Ascending aorta (tissue), 2 donors: ENCODE measurements around the gene ACTR5. TPM values are rescaled to one million over a fixed set of nuclear protein-coding genes. Genes with fewer than 3 reads are reported as not detected.
"Not testable (repeated sequence)": the region's sequence is repeated elsewhere in the genome, so short reads cannot be mapped to it uniquely, and the experiment has no call there.

ENCODE experiments used
- DNase-seq, 2 donors: peaks; one replicate each; pipeline ENCODE4 v3.0.0-alpha.2; 2019; ENCODE audit warnings: low spot score in 2 of 2
- H3K27ac ChIP-seq, 2 donors: fragments of 200-600 bp; sonication (generic); one replicate each; pipeline ENCODE4 v1.5.1; 2016 to 2017; ENCODE audit warnings: mild to moderate bottlenecking in 1 of 2
- H3K27me3 ChIP-seq: fragments of 200-600 bp; sonication (generic); one replicate; pipeline ENCODE4 v1.5.1; 2017
- H3K36me3 ChIP-seq, 2 donors: fragments of 200-600 bp; sonication (generic); one replicate each; pipeline ENCODE4 v1.5.1; 2016
- H3K4me1 ChIP-seq, 2 donors: fragments of 200-600 bp; sonication (generic); one replicate each; pipeline ENCODE4 v1.5.1; 2016 to 2017; ENCODE audit warnings: mild to moderate bottlenecking in 1 of 2
- H3K4me3 ChIP-seq, 2 donors: fragments of 200-600 bp; sonication (generic); one replicate each; pipeline ENCODE4 v1.5.1; 2016 to 2017; ENCODE audit warnings: mild to moderate bottlenecking in 1 of 2
- H3K9me3 ChIP-seq, 2 donors: fragments of 200-600 bp; sonication (generic); one replicate each; pipeline ENCODE4 v1.5.1; 2016
- CTCF ChIP-seq, 3 experiments: fragments of 200-600 bp in 2 of 3; fragments of 450-650 bp in 1 of 3; sonication (generic) in 2 of 3; IDR thresholded peaks; one replicate each; pipeline ENCODE4 v1.5.1; 2016 to 2019; ENCODE audit warnings: antibody characterized with exemption in 3 of 3, mild to moderate bottlenecking in 1 of 3, moderate library complexity in 1 of 3
- intact Hi-C: fragments of 100-400 bp; cut with DNase I; formaldehyde crosslinking; loops from one replicate; pipeline ENCODE4 v1.15.1; 2023
- total RNA-seq: library from RNA; depleted of rRNA; stranded (reverse); fragments of >200 nt; gene quantifications from one replicate; pipeline ENCODE4 v1.1.0, GENCODE V29; 2016

ACTR5 gene
- total RNA-seq, 1 donor from 2014 or later, result 5.9 TPM

GRCh38 chr20:38787870-38788269, 39.6 kb downstream of the ACTR5 start:
- H3K4me3 ChIP-seq, result no peak overlapping the region
- intact Hi-C loops, result no loop called here
- no peak for DNase-seq
- no peaks in the 10 kb centered on the region for H3K9me3 ChIP-seq
- no peak overlapping the region for H3K27ac ChIP-seq
- H3K36me3 ChIP-seq, result no peaks in the 10 kb centered on the region
- H3K4me1 ChIP-seq, result no peaks in the 10 kb centered on the region
- TF ChIP-seq CTCF (IDR thresholded peaks at IDR 0.05), result no peak
- no peaks in the 10 kb centered on the region for H3K27me3 ChIP-seq

GRCh38 chr20:38789503-38790199, 41.4 kb downstream of the ACTR5 start:
- intact Hi-C loops, result loop anchor here (5.0 kb wide), 1 partner anchor 142 kb away; no protein-coding TSS in a partner anchor
- no peak for TF ChIP-seq CTCF (IDR thresholded peaks at IDR 0.05)
- H3K4me1 ChIP-seq, result no peaks in the 10 kb centered on the region
- H3K27me3 ChIP-seq, result no peaks in the 10 kb centered on the region
- H3K27ac ChIP-seq, result no peak overlapping the region
- no peaks in the 10 kb centered on the region for H3K36me3 ChIP-seq
- H3K4me3 ChIP-seq, result no peak overlapping the region
- no peaks in the 10 kb centered on the region for H3K9me3 ChIP-seq
- no peak for DNase-seq

GRCh38 chr20:38790200-38791053, 42.2 kb downstream of the ACTR5 start:
- no peak for DNase-seq
- Histone ChIP-seq H3K27me3 (no peaks in the 10 kb centered on the region), H3K27ac (no peak overlapping the region), H3K4me3 (no peak overlapping the region), H3K9me3 (no peaks in the 10 kb centered on the region), H3K36me3 (no peaks in the 10 kb centered on the region), H3K4me1 (no peaks in the 10 kb centered on the region)
- intact Hi-C loops, result loop anchor here (5.0 kb wide), 1 partner anchor 143 kb away; no protein-coding TSS in a partner anchor
- TF ChIP-seq CTCF (IDR thresholded peaks at IDR 0.05), result peak; percentile 39 to 58 (median 46)

- intact Hi-C loops, result loop anchor here (5.0 kb wide), 1 partner anchor 144 kb away; no protein-coding TSS in a partner anchor
Observed at GRCh38 chr20:38791291-38791690, 43.0 kb downstream of the ACTR5 start.

GRCh38 chr20:38791940-38792339, 43.7 kb downstream of the ACTR5 start:
- Histone ChIP-seq H3K36me3 (no peaks in the 10 kb centered on the region), H3K4me1 (no peaks in the 10 kb centered on the region), H3K4me3 (no peak overlapping the region), H3K9me3 (no peaks in the 10 kb centered on the region), H3K27ac (no peak overlapping the region), H3K27me3 (no peaks in the 10 kb centered on the region)
- no peak for DNase-seq
- intact Hi-C loops, result loop anchor here (5.0 kb wide), 1 partner anchor 145 kb away; no protein-coding TSS in a partner anchor
- no peak for TF ChIP-seq CTCF (IDR thresholded peaks at IDR 0.05)

More at GRCh38 chr20:38791291-38791690, 43.0 kb downstream of the ACTR5 start:
- no peaks in the 10 kb centered on the region for H3K4me1 ChIP-seq
- H3K36me3 ChIP-seq, result no peaks in the 10 kb centered on the region
- TF ChIP-seq CTCF (IDR thresholded peaks at IDR 0.05), result no peak
- no peak overlapping the region for H3K27ac ChIP-seq
- H3K4me3 ChIP-seq, result no peak overlapping the region
- no peaks in the 10 kb centered on the region for H3K27me3 ChIP-seq
- DNase-seq, result no peak
- no peaks in the 10 kb centered on the region for H3K9me3 ChIP-seq

- H3K4me3 ChIP-seq, DNase-seq, H3K36me3 ChIP-seq, H3K4me1 ChIP-seq, H3K27me3 ChIP-seq, H3K9me3 ChIP-seq, H3K27ac ChIP-seq: not testable (repeated sequence)
- intact Hi-C loops, result loop anchor here (5.0 kb wide), 1 partner anchor 147 kb away; no protein-coding TSS in a partner anchor
Observed at GRCh38 chr20:38794057-38794456, 45.8 kb downstream of the ACTR5 start.
